ENCODE data around the gene CSH1.
A peak's percentile ranks its signal among the peaks of the same experiment; 100 is the strongest.
"Not testable (repeated sequence)": the region's sequence is repeated elsewhere in the genome, so short reads cannot be mapped to it uniquely, and the experiment has no call there.

CSH1 gene

DNA sequence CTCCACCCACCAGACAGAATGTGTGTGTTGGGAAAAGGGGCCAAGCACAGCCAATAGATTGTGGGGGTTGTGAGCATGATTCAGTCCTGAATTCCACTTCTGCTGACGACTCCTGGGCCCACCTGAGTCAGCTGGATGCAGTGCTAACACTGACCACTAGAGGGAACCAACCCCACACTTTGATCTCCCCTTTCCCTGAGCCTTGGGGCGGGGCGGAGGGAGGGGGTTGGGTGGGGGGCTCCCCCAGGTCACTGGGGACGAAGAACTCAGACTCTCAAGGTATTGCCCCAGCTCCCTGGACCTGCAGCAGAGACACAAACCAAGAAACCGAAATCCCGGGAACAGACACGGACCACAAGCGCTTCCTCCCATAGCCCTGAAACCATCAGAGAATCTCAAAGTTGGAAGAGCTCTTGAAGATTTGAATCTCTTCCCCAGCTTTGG lies 15.3 kb upstream of the CSH1 start:
- H3K4me3 ChIP-seq (ENCODE audit: control insufficient read depth, low read depth, low read length): no peak overlapping the region
- TF ChIP-seq CTCF (conservative IDR thresholded peaks at IDR 0.05; ENCODE audit: control insufficient read depth, insufficient read depth, low read depth, low read length): peak; percentile 42
- no peak for DNase-seq (ENCODE audit: low read depth)

GRCh38 chr17:63911041-63911635 lies 14.8 kb upstream of the CSH1 start, which contains the start of gene CSHL1:
Gene CSHL1, minus strand, starts transcription at chr17:63911258. Its CDS starts 62 bp downstream, at chr17:63911196.
- TF ChIP-seq CTCF (conservative IDR thresholded peaks at IDR 0.05; ENCODE audit: control insufficient read depth, insufficient read depth, low read depth, low read length): no peak
- no peak for DNase-seq (ENCODE audit: low read depth)
- no peak within 1 kb of the TSS for H3K4me3 ChIP-seq (ENCODE audit: control insufficient read depth, low read depth, low read length)

DNA sequence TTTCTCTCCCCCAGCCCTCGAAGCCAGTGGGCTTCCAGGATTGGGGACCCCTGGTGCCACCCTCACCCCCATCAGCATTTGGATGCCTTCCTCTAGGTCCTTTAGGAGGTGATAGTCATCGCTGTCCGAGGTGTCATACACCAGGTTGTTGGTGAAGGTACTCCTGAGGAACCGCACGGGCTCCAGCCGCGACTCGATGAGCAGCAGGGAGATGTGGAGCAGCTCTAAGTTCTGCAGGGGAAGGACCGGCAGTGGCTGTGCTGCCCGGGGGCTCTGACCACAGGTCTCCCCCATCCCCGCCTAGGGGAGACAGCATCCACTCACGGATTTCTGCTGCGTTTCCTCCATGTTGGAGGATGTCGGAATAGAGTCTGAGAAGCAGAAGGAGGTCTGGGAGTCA lies 13.7 kb upstream of the CSH1 start:
- DNase-seq (ENCODE audit: low read depth): no peak
- TF ChIP-seq CTCF (conservative IDR thresholded peaks at IDR 0.05; ENCODE audit: control insufficient read depth, insufficient read depth, low read depth, low read length): no peak
- H3K4me3 ChIP-seq (ENCODE audit: control insufficient read depth, low read depth, low read length): no peak overlapping the region

- not testable (repeated sequence) for H3K4me3 ChIP-seq (ENCODE audit: control insufficient read depth, low read depth, low read length); DNase-seq (ENCODE audit: low read depth)
These were observed 13.2 kb upstream of the CSH1 start for GRCh38 chr17:63909586-63909985.

GRCh38 chr17:63907161-63907778 lies 10.9 kb upstream of the CSH1 start:
- peak; percentile 21 for TF ChIP-seq CTCF (conservative IDR thresholded peaks at IDR 0.05; ENCODE audit: control insufficient read depth, insufficient read depth, low read depth, low read length)
- DNase-seq (ENCODE audit: low read depth): peak; percentile 22
- not testable (repeated sequence) for H3K4me3 ChIP-seq (ENCODE audit: control insufficient read depth, low read depth, low read length)

DNA sequence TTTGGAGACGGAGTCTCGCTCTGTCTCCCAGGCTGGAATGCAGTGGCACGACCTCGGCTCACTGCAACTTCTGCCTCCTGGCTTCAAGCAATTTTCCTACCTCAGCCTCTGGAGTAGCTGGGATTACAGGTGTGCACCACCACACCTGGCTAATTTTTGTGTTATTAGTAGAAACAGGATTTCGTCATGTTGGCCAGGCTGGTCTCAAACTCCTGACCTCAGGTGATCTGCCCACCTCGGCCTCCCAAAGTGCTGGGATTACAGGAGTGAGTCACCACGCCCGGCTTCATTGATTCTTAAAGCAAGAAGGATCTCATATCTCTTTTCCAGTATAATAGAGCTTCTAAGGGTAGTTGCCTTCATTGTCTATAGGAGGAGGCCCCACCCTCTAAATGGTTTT lies 8.4 kb upstream of the CSH1 start:
- not testable (repeated sequence) for DNase-seq (ENCODE audit: low read depth); H3K4me3 ChIP-seq (ENCODE audit: control insufficient read depth, low read depth, low read length)

- peak; percentile 12 for TF ChIP-seq CTCF (conservative IDR thresholded peaks at IDR 0.05; ENCODE audit: control insufficient read depth, insufficient read depth, low read depth, low read length)
- peak; percentile 7 for DNase-seq (ENCODE audit: low read depth)
- H3K4me3 ChIP-seq (ENCODE audit: control insufficient read depth, low read depth, low read length): not testable (repeated sequence)
These were observed 7.4 kb upstream of the CSH1 start for GRCh38 chr17:63903787-63904201.

- DNase-seq (ENCODE audit: low read depth); H3K4me3 ChIP-seq (ENCODE audit: control insufficient read depth, low read depth, low read length): not testable (repeated sequence)
These were observed 5.6 kb upstream of the CSH1 start for GRCh38 chr17:63901971-63902370.

- DNase-seq (ENCODE audit: low read depth): not testable (repeated sequence)
These were observed 2.8 kb upstream of the CSH1 start for GRCh38 chr17:63898899-63899798.

GRCh38 chr17:63894821-63895220 lies 1.6 kb downstream of the CSH1 start:
- not testable (repeated sequence) for DNase-seq (ENCODE audit: low read depth); H3K4me3 ChIP-seq (ENCODE audit: control insufficient read depth, low read depth, low read length)

More at GRCh38 chr17:63898899-63899798, 2.8 kb upstream of the CSH1 start:
- H3K4me3 ChIP-seq (ENCODE audit: control insufficient read depth, low read depth, low read length): not testable (repeated sequence)

DNA sequence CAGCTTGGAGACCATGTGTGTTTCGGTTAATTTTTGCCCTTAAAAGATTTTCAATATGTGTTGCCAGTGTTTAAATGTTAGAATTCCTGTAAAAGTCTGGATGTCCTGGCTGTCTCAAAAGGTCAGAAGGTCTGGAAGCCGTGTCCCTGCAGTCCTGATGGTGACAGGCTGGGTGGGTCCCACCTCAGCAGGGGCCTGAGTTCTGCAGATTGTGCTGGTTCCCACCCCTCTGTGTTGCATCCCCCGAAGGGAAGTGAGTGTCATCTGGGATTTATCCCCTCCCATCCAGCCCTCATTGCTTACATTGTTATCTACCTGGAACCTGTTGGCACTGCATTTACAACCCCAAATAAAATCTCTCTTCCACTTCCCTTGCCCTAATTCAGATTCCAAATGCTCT lies 2.4 kb downstream of the CSH1 start:
- not testable (repeated sequence) for DNase-seq (ENCODE audit: low read depth); H3K4me3 ChIP-seq (ENCODE audit: control insufficient read depth, low read depth, low read length)
